Dedifferentiated amniotic fluid mesenchymal stem cell (primary cell): ENCODE results near the gene ZFAND3.
A peak's percentile ranks its signal among the peaks of the same experiment; 100 is the strongest.
"Not testable (repeated sequence)": the region's sequence is repeated elsewhere in the genome, so short reads cannot be mapped to it uniquely, and the experiment has no call there.

ENCODE experiments used
- DNase-seq: peaks from one replicate; pipeline ENCODE4 v3.0.0-alpha.2; 2016; ENCODE audit errors: extremely low spot score

Gene ZFAND3

GRCh38 chr6:37865504-37865903 is 46.0 kb downstream of the ZFAND3 start:
- no peak for DNase-seq

- no peak for DNase-seq
Observed at GRCh38 chr6:37866590-37867507, 47.3 kb downstream of the ZFAND3 start.

DNA sequence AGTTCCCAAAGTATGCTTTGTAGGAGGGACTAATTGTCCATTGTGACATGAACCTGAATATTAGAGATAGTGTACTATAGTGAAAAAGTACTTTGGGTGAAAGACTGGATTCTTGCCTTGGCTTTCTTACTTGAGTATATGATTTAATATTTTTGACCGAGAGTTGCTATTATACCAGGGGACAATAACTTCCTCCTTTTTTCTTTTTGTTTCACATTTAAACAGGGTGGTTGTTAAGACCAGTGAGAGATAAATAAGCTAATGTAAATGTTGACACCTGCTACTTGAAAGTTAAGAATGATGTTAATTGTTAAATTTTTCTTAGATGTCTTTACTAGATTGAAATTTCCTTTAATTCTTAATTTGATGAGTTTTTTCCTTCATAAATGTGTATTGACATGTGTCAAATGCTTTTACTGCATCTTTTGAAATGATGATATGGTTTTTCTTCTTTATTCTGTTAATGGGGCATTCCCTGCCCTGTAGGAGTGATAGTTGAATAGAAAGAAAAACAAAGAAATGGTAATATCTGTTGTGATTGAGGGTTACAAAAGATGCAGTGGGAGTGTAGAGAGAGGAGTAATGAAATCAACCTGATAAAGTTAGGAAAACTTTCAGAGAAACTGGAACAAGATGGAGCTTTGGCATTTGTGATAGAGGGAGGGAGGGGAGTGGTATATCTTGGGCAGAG is 48.4 kb downstream of the ZFAND3 start:
- DNase-seq = no peak

- peak; percentile 18 for DNase-seq
Observed at GRCh38 chr6:37868447-37868825, 48.9 kb downstream of the ZFAND3 start.

GRCh38 chr6:37871616-37872372 is 52.3 kb downstream of the ZFAND3 start:
- no peak for DNase-seq

DNA sequence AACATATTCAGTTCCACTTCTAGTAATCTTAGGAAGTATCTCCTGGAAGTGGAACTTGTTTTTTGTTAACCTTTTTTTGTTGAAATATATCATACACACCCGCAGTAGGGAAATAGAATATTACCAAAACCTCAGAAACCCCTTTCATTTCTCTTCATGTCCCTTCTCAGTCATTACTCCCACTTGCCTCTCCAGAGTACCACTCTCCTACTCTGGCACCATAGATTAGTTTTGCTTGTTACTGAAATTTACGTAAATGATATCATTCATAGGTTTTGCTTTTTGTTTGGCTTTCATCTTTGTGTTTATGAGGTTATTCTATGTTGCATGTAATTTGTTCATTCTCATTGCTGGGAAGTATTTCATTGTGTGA is 52.8 kb downstream of the ZFAND3 start:
- no peak for DNase-seq

GRCh38 chr6:37874726-37875125 is 55.2 kb downstream of the ZFAND3 start:
- no peak for DNase-seq

DNA sequence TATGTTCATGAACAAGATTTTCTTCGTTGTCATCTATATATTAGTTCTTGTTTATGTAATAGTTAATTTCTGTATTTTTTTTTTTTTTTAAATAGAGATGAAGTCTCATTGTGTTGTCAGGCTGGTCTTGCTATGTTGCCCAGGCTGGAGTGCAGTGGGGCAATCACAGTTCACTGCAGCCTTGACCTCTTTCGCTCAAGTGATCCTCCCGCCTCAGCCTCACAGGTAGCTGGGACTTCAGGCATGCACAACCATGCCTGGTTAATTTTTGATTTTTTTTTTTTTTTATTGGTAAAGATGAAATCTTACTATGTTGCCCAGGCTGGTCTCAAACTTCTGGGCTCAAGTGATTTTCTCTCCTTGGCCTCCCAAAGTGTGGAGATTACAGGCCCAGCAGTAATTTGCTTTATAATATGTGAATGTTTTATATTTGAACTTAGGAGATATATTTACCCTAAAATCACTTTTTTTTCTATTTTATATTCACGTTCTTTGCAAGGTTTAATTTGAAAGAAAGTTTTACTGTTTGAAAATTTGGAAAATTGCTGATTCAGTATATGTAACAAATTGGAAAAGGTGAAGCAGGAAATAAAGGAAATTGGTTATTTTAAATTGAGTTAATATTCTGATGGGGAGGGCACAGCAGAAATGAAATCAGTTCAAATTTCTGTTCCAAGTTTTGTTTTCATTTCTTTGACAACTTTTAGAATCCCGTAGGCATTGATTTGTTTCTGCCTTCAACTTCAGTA is 56.2 kb downstream of the ZFAND3 start:
- no peak for DNase-seq

DNA sequence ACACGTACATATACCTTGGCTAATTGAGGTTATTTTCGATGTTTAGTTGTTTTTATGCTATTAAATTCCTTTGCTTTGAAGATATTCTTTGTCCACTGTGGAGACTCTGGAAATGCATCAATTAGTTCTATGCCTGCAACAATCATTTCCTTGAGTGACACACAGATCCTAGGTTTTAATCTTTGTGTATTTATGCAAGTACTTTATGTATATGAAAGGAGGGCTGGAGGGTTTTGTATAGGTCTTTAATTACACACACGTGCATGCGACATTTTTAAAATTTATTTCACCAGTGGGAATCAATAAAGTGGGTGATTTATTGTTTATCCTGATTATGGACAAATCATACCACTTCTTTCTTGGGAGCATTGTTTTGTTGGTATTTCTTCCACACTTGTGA is 57.3 kb downstream of the ZFAND3 start:
- no peak for DNase-seq

- DNase-seq = no peak
Observed at GRCh38 chr6:37877373-37878149, 58.0 kb downstream of the ZFAND3 start.

GRCh38 chr6:37878150-37878710 is 58.7 kb downstream of the ZFAND3 start:
- no peak for DNase-seq

DNA sequence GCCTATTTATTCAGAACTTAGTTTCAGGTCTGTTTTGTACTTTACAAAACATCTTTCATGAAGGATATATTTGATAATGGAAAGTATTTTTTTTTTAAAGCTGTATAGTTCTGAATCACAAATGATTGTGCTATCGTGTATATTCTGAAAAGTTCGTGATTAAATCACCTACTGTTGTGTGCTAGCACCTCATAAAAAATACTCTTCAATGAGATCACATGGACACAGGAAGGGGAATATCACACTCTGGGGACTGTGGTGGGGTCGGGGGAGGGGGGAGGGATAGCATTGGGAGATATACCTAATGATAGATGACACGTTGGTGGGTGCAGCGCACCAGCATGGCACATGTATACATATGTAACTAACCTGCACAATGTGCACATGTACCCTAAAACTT is 61.1 kb downstream of the ZFAND3 start:
- not testable (repeated sequence) for DNase-seq

DNA sequence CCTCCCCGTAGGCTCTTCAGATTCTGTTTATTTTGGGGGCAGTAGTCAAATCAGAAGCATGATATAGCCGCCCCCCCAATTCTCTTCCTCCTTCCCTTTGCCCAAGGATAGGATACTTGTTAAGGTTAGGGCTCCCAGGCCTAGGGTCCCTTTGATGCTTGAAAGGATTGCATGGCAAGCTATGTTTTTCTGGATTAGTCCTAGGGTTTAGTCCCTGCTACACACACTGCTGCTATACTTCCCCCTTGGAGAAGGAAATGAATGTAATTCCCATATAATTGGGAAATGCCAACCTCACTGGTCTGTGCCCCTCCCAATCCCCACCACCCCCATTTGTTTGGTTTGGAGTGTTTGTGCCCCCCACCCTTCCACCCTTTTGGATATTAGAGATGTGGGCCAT is 62.8 kb downstream of the ZFAND3 start:
- DNase-seq = no peak

GRCh38 chr6:37882724-37883413 is 63.3 kb downstream of the ZFAND3 start:
- DNase-seq = peak; percentile 82

DNA sequence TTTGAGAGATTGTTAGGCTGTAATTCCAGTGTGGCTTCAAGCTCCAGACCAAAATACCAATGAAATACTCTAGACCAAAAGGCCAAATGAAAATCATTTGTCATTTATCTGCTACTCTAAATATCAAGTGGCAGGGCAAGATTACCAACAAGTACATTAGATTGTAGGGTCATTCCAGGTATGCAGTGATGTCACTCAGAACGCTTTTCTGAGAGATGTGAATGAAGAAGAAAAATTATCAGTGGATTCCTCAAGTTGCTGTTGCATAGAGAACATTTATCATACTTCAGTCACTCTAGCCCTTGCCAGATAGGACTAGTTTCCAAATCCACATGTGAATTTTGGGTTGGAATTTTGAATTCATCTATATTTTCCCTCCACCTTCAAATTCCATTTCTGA is 65.0 kb downstream of the ZFAND3 start:
- no peak for DNase-seq

- DNase-seq = no peak
Observed at GRCh38 chr6:37889051-37889450, 69.5 kb downstream of the ZFAND3 start.

DNA sequence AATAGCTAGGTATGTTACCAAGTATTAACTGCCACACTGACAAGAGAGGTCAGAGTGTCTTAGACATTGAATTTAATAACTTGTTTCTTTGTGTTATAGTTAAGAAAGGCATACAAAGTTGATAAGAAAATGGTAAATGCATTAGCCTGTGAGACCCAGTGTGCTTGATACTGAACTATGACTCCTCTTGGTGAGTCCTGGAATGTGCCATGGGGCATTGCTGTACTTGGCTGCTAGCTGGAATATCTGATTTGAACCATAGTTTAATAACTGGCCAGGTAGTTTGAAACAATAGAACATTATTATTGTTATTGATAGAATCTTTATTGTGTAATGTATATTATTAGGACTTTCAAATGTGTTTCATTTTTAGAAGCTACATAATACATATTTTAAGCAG is 70.0 kb downstream of the ZFAND3 start:
- DNase-seq = no peak

- DNase-seq = no peak
Observed at GRCh38 chr6:37891072-37891471, 71.5 kb downstream of the ZFAND3 start.

DNA sequence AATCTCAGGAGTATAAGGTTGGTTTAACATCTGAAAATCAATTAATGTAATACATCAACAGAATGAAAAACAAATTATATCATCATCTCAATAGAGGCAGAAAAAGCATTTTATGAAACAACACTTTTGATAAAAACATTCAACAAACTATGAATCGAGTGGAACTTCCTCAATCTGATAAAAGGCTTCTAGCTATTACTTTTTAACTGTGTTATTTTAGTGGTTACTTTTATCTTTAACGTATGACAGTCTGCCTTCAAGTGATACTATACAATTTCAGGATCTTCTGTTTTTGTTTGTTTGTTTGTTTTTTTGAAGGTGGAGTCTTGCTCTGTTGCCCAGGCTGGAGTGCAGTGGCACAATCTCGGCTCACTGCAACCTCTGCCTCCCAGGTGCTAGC is 73.7 kb downstream of the ZFAND3 start:
- no peak for DNase-seq

DNA sequence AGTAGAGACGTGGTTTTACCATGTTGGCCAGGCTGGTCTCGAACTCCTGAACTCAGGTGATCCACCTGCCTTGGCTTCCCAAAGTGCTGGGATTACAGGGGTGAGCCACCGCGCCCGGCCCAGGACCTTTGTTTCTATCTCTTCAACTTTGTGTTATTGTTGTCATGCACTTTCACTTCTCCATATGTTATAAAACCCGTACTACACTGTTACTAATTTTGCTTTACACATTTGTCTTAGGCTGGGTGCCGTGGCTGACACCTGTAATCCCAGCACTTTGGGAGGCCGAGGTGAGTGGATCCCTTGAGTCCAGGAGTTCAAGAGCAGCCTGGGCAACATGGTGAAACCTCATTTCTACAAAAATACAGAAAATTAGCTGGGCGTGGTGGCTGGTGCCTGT is 74.2 kb downstream of the ZFAND3 start:
- DNase-seq = not testable (repeated sequence)
